GM23338 (cell line): Measurements from ENCODE around the gene UBL7. TPM values are rescaled to one million over a fixed set of nuclear protein-coding genes. Genes with fewer than 3 reads are reported as not detected.

Experiments used
- ATAC-seq: fragments of 200-7000 bp; cut with Tn5 transposase; 3 replicates; pipeline ENCODE4 v1.9.1; 2020
- DNase-seq: peaks from one replicate; pipeline ENCODE4 v3.0.0-alpha.2; 2015; ENCODE audit warnings: low spot score
- H2AFZ ChIP-seq: fragments of 200-600 bp; sonication (generic); 2 replicates; pipeline ENCODE4 v1.8.0; 2016; ENCODE audit warnings: antibody characterized with exemption, mild to moderate bottlenecking, moderate library complexity
- H3F3A ChIP-seq: fragments of 200-600 bp; sonication (generic); replicated peaks from 2 replicates; pipeline ENCODE4 v1.8.0; 2017; ENCODE audit warnings: antibody characterized with exemption, mixed run types, low read depth
- H3K27ac ChIP-seq: fragments of 200-600 bp; sonication (generic); 2 replicates; pipeline ENCODE4 v1.6.1; 2016; ENCODE audit warnings: low read depth
- H3K27me3 ChIP-seq: fragments of 200-600 bp; sonication (generic); 2 replicates; pipeline ENCODE4 v1.8.0; 2016; ENCODE audit warnings: mild to moderate bottlenecking, mixed run types, moderate library complexity; ENCODE audit not compliant: insufficient read depth
- H3K36me3 ChIP-seq: fragments of 200-600 bp; sonication (generic); 2 replicates; pipeline ENCODE4 v1.8.0; 2016; ENCODE audit warnings: mild to moderate bottlenecking; ENCODE audit not compliant: insufficient read depth
- H3K4me1 ChIP-seq: fragments of 200-600 bp; sonication (generic); 2 replicates; pipeline ENCODE4 v1.8.0; 2016; ENCODE audit warnings: mild to moderate bottlenecking, moderate library complexity; ENCODE audit not compliant: insufficient read depth
- H3K4me2 ChIP-seq: fragments of 200-600 bp; sonication (generic); 2 replicates; pipeline ENCODE4 v1.7.1; 2017; ENCODE audit warnings: mixed run types
- H3K4me3 ChIP-seq: fragments of 200-600 bp; sonication (generic); 2 replicates; pipeline ENCODE4 v1.6.1; 2016; ENCODE audit warnings: mixed run types
- H3K79me2 ChIP-seq: fragments of 200-600 bp; sonication (generic); replicated peaks from 2 replicates; pipeline ENCODE4 v1.8.0; 2017; ENCODE audit warnings: mild to moderate bottlenecking; ENCODE audit not compliant: insufficient read depth
- H3K9me2 ChIP-seq: fragments of 200-600 bp; sonication (generic); 2 replicates; pipeline ENCODE4 v1.8.0; 2017; ENCODE audit not compliant: insufficient read depth
- H4K20me1 ChIP-seq: fragments of 200-600 bp; sonication (generic); replicated peaks from 2 replicates; pipeline ENCODE4 v1.8.0; 2017; ENCODE audit warnings: mild to moderate bottlenecking; ENCODE audit not compliant: insufficient read depth
- H3K27ac Mint-ChIP-seq: 2 replicates; pipeline ENCODE4 v1.8.0; 2020; ENCODE audit warnings: inconsistent platforms, mild to moderate bottlenecking, moderate library complexity, mixed read lengths
- H3K27me3 Mint-ChIP-seq: 3 replicates; pipeline ENCODE4 v1.8.0; 2022; ENCODE audit warnings: low read depth, mild to moderate bottlenecking, moderate library complexity, mixed read lengths, inconsistent platforms; ENCODE audit not compliant: insufficient read depth, poor library complexity
- H3K36me3 Mint-ChIP-seq: 3 replicates; pipeline ENCODE4 v1.8.0; 2021; ENCODE audit warnings: low read depth, mild to moderate bottlenecking, inconsistent platforms, moderate library complexity, mixed read lengths
- H3K4me1 Mint-ChIP-seq: 3 replicates; pipeline ENCODE4 v1.8.0; 2020; ENCODE audit warnings: mild to moderate bottlenecking, inconsistent platforms, mixed read lengths
- H3K4me3 Mint-ChIP-seq: 3 replicates; pipeline ENCODE4 v1.8.0; 2021; ENCODE audit warnings: moderate library complexity, mild to moderate bottlenecking, inconsistent platforms, mixed read lengths
- H3K9me3 Mint-ChIP-seq: 3 replicates; pipeline ENCODE4 v1.8.0; 2020; ENCODE audit warnings: moderate library complexity, mild to moderate bottlenecking, inconsistent platforms, mixed read lengths
- CREB1 ChIP-seq: fragments of 250-450 bp; sonication (Bioruptor Pico); IDR thresholded peaks from 2 replicates; pipeline ENCODE4 v1.5.0; 2020; ENCODE audit warnings: low read depth, mild to moderate bottlenecking, moderate library complexity
- CTCF ChIP-seq, 2 experiments: fragments of 200-600 bp in 1 of 2; sonication (generic) in 1 of 2; conservative IDR thresholded peaks; 2 replicates each; pipeline versions ENCODE4 v1.5.1 to v1.6.1; 2016 to 2017; ENCODE audit warnings: antibody characterized with exemption in 2 of 2, low read depth in 2 of 2, mild to moderate bottlenecking in 2 of 2, moderate library complexity in 1 of 2
- ETS1 ChIP-seq: IDR thresholded peaks from 2 replicates; pipeline ENCODE4 v1.6.1; 2016; ENCODE audit warnings: antibody characterized with exemption
- EZH2 ChIP-seq: fragments of 200-600 bp; sonication (generic); IDR thresholded peaks from one replicate; pipeline ENCODE4 v1.8.0; 2017; ENCODE audit warnings: antibody characterized with exemption, mild to moderate bottlenecking, low read depth; ENCODE audit not compliant: unreplicated experiment
- EZH2phosphoT487 ChIP-seq: fragments of 200-600 bp; sonication (generic); IDR thresholded peaks from one replicate; pipeline ENCODE4 v1.8.1; 2018; ENCODE audit warnings: antibody characterized with exemption; ENCODE audit not compliant: unreplicated experiment
- JUNB ChIP-seq: IDR thresholded peaks from one replicate; pipeline ENCODE4 v1.6.1; 2016; ENCODE audit warnings: antibody characterized with exemption; ENCODE audit not compliant: unreplicated experiment
- NANOG ChIP-seq: IDR thresholded peaks from 2 replicates; pipeline ENCODE4 v1.6.1; 2016; ENCODE audit warnings: antibody characterized with exemption, borderline replicate concordance
- POLR2AphosphoS5 ChIP-seq: IDR thresholded peaks from 2 replicates; pipeline ENCODE4 v1.6.1; 2016; ENCODE audit warnings: antibody characterized with exemption, low read depth
- REST ChIP-seq: IDR thresholded peaks from one replicate; pipeline ENCODE4 v1.6.1; 2018; ENCODE audit warnings: antibody characterized with exemption; ENCODE audit not compliant: unreplicated experiment
- STAT1 ChIP-seq: IDR thresholded peaks from one replicate; pipeline ENCODE4 v1.6.1; 2016; ENCODE audit warnings: antibody characterized with exemption; ENCODE audit not compliant: unreplicated experiment
- ZNF114 ChIP-seq: fragments of 250-450 bp; sonication (Bioruptor Pico); IDR thresholded peaks from 2 replicates; pipeline ENCODE4 v1.5.0; 2020; ENCODE audit warnings: mild to moderate bottlenecking, moderate library complexity
- ZNF331 ChIP-seq: fragments of 250-450 bp; sonication (Bioruptor Pico); IDR thresholded peaks from 2 replicates; pipeline ENCODE4 v1.5.0; 2020; ENCODE audit warnings: low read depth, mild to moderate bottlenecking, moderate library complexity
- ZNF462 ChIP-seq: fragments of 250-450 bp; sonication (Bioruptor Pico); IDR thresholded peaks from 2 replicates; pipeline ENCODE4 v1.5.0; 2020; ENCODE audit warnings: mild to moderate bottlenecking, moderate library complexity
- polyA plus RNA-seq: library from polyadenylated mRNA; unstranded; fragments of >200 nt; fragmentation: Nextera tagmentation; extraction: Ambion mirVana; gene quantifications from 2 replicates; pipeline ENCODE4 v1.2.1, GENCODE V29; 2016
- total RNA-seq: library from RNA; depleted of rRNA; stranded (reverse); fragments of >200 nt; shearing (Covaris generic); gene quantifications from 2 replicates; pipeline ENCODE4 v1.2.3, GENCODE V29; 2014

Gene UBL7
- total and polyA plus RNA-seq, 2 experiments from 2014 or later = 73.7 to 99.2 TPM

- H3K36me3 Mint-ChIP-seq = peaks cover 3% of the 10 kb centered on the region; the same call in 2 of the 3 replicates
- no peak overlapping the region for H2AFZ ChIP-seq
- no peak overlapping the region for H3K4me3 Mint-ChIP-seq
- DNase-seq = no peak
- no peak overlapping the region for H3K27ac ChIP-seq
- H3K4me1 ChIP-seq = no peaks in the 10 kb centered on the region
- H3K27ac Mint-ChIP-seq = no peak overlapping the region
- H3K27me3 ChIP-seq = no peaks in the 10 kb centered on the region
- no peak for ATAC-seq
- no peaks in the 10 kb centered on the region for H3K79me2 ChIP-seq
- TF ChIP-seq CREB1 (CRISPR knock-in tag) (no peak), POLR2AphosphoS5 (no peak), EZH2phosphoT487 (no peak), ZNF331 (CRISPR knock-in tag) (no peak), STAT1 (no peak), JUNB (no peak), ETS1 (no peak), ZNF114 (CRISPR knock-in tag) (no peak), NANOG (no peak), CTCF (conservative IDR thresholded peaks at IDR 0.05; ENCODE audit: low read depth in 2 of 2) (no peak), REST (no peak), ZNF462 (no peak), EZH2 (no peak)
- H3K36me3 ChIP-seq = no peaks in the 10 kb centered on the region
- no peak overlapping the region for H3K4me3 ChIP-seq
- H4K20me1 ChIP-seq = no peaks in the 10 kb centered on the region
- H3K4me1 Mint-ChIP-seq = no peaks in the 10 kb centered on the region; the same call in 2 of the 3 replicates
- no peaks in the 10 kb centered on the region for H3F3A ChIP-seq
- H3K4me2 ChIP-seq = no peak overlapping the region
- no peaks in the 10 kb centered on the region for H3K9me3 Mint-ChIP-seq
- peaks cover 2% of the 10 kb centered on the region for H3K27me3 Mint-ChIP-seq
- H3K9me2 ChIP-seq = no peaks in the 10 kb centered on the region
Observed at GRCh38 chr15:74505837-74506514, 45.0 kb upstream of the UBL7 start.
